Peyer's patch (tissue), 4 donors: ENCODE data around the gene TRIM24.

Source experiments
- POLR2A ChIP-seq, 2 donors: fragments of 450-650 bp; IDR thresholded peaks; one replicate each; pipeline ENCODE4 v1.5.1; 2017; ENCODE audit warnings: antibody characterized with exemption in 2 of 2, mild to moderate bottlenecking in 2 of 2, moderate library complexity in 2 of 2
- TF ChIP-seq, protein P1 (sequence below), 6 experiments: fragments of 450-650 bp in 4 of 6; fragments of 200-600 bp in 2 of 6; sonication (generic) in 1 of 6; IDR thresholded peaks; one replicate each; pipeline ENCODE4 v1.5.1; 2017 to 2019; ENCODE audit warnings: antibody characterized with exemption in 6 of 6, mild to moderate bottlenecking in 3 of 6, moderate library complexity in 1 of 6

DNA sequence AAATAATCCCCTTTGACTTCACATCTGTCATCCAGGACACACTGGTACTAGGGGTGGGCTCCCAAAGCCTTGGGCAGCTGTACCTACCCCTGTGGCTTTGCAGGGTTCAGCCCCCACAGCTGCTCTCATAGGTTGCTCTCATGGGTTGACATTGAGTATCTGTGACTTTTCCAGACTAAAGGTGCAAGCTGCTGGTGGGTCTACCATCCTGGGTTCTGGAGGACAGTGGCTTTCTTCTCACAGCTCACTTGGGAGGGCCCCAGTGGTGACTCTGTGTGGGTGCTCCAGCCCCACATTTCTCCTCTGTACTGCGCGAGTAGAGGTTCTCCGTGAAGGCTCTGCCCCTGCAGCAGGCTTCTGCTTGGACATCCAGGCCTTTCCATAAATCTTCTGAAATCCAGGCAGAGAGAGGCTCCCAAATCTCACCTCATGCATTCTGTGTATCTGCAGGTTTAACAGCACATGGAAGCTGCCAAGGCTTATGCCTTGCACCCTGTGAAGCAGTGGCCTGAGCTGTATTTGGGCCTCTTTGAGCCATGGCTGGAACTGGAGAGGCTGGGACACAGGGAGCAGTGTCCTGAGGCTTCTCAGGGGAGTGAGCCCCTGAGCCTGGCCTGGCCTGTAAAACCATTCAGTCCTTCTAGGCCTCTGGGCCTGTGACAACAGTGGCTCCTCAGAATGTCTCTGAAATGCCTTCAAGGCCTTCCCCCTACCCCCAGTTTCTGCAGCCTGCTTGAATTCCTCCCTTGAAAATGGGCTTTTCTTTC is 52.2 kb downstream of the TRIM24 start:
- no peak for TF ChIP-seq POLR2A (IDR thresholded peaks at IDR 0.05)
- TF ChIP-seq, protein P1, sequence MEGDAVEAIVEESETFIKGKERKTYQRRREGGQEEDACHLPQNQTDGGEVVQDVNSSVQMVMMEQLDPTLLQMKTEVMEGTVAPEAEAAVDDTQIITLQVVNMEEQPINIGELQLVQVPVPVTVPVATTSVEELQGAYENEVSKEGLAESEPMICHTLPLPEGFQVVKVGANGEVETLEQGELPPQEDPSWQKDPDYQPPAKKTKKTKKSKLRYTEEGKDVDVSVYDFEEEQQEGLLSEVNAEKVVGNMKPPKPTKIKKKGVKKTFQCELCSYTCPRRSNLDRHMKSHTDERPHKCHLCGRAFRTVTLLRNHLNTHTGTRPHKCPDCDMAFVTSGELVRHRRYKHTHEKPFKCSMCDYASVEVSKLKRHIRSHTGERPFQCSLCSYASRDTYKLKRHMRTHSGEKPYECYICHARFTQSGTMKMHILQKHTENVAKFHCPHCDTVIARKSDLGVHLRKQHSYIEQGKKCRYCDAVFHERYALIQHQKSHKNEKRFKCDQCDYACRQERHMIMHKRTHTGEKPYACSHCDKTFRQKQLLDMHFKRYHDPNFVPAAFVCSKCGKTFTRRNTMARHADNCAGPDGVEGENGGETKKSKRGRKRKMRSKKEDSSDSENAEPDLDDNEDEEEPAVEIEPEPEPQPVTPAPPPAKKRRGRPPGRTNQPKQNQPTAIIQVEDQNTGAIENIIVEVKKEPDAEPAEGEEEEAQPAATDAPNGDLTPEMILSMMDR (IDR thresholded peaks at IDR 0.05), result no peak
